NCI-H187 treated with DMSO at 0.1 percent for 48 hours (cell line): ENCODE results near the gene NPDC1.

Source experiments
- DNase-seq: peaks from one replicate; lab custom pipeline; 2025; lab: John Stamatoyannopoulos, UW

The NPDC1 gene

DNA sequence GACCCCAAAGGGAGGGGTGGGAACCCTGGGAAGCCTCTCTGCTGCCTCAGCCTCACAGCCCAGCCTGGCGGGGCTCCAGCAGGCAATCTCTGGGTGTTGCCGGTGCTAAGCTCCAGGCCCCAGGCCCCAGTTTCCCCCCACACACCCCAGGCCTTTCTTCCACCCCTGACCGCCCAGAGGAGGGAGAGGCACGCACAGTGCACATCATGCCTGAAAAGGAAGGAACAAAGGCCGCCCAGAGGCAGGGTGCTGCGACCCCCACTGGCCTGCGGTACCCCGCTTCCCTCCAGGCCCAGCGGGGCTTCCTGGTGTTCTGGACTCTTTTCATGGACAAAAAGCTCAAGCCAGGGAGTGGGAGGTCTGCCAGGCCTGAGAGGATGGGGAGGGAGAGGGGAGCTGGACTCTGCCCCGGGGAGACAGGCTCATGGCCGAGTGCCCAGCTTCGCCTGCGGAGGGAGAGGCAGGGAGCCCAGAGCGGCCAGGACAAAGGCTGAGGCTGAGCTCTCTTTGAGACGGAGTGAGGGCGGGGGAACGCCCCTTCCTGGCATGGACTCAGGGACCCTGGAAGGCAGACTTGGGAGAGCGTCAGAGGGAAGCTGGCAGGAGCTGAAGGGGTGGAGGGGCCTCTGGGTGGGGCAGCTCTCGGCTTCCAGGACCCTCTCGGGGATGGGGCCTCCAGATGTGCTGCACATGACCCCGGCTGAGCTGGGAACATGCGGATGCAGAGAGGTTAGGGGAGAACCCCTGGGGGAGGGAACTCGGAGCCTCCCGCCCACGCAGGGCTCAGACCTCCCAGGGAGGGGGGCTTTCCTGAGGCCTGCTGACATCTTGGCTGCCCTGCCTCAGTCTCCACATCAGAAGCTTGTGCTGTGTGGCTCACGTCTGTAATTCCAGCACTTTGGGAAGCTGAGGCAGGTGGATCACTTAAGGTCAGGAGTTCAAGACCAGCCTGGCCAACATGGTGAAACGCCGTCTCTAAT is 9.7 kb upstream of the NPDC1 start:
- DNase-seq, result no peak

DNA sequence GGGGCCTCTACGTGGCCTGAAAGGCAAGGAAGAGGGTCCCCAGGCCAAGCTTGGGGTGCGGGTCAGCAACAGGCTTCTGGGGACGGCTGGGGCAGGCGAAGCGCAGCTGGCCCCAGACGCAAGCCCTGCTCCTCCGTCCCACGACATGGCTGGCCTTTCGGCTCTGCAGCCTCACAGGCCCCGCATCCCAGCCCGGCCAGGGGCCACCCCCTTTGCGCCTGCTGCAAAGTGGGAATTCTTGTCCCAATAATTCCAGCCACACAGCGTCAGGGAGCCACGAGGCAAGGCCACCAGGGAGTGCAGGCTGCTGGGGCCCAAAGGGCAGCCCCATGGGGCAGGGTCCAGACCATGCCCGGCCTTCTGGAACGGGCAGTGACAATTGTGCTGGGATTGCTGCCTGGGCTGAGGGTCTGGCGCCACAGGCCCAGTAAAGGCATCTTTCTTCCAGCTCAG is 9.0 kb upstream of the NPDC1 start:
- no peak for DNase-seq

DNA sequence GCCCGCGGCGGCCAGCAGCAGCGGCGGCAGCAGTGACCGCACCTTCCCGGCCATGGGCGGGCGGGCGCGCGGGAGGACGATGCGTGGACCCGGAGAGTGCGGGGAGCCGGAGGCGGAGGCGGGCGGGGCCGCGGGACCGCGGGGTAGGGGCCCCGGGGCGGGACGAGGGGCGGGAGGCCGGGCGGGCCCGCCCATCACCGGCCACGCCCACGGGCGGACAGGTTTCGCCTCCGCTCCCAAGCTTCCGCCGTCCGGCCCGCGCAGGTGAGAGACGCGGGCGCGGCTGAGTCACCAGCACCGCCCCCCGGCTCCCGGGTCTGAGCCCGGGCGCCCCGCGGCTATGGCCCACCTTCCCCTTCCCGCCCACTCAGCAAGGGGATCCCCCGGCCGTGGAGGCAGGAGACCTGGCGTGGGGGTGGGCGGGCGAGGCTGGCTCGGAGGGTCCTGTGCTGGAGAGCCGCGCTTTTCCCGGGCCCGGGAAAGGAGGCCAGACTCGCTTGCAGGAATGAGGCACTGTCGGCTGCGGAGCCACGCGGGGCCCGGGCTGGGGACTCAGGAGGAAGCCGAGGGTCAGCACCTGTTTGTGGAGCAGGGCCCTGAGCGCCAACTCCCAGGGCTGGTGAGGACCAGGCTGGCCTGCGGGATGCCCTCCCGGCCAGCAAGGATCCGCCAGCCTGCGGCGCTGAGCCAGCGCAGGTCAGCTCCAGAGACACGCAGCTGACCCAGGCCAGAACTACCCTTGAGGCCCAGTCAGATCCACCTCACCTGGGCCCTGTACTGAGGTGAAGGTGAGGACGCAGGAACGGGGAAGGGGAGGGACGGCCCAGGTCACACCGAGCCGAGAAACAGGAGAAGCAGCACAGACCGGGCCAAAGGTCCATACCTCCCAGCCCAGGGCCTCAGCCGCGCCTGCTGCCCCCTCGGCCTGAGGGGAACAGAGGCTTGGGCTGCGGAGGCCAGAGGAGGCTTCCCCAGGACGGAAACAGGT is 8.3 kb upstream of the NPDC1 start, which contains the start of gene ENTPD2:
Gene ENTPD2 (minus strand): TSS at position 118 of the 988 bp plus-strand sequence. CDS start 64 bp downstream, at position 54.
- DNase-seq, result no peak

DNA sequence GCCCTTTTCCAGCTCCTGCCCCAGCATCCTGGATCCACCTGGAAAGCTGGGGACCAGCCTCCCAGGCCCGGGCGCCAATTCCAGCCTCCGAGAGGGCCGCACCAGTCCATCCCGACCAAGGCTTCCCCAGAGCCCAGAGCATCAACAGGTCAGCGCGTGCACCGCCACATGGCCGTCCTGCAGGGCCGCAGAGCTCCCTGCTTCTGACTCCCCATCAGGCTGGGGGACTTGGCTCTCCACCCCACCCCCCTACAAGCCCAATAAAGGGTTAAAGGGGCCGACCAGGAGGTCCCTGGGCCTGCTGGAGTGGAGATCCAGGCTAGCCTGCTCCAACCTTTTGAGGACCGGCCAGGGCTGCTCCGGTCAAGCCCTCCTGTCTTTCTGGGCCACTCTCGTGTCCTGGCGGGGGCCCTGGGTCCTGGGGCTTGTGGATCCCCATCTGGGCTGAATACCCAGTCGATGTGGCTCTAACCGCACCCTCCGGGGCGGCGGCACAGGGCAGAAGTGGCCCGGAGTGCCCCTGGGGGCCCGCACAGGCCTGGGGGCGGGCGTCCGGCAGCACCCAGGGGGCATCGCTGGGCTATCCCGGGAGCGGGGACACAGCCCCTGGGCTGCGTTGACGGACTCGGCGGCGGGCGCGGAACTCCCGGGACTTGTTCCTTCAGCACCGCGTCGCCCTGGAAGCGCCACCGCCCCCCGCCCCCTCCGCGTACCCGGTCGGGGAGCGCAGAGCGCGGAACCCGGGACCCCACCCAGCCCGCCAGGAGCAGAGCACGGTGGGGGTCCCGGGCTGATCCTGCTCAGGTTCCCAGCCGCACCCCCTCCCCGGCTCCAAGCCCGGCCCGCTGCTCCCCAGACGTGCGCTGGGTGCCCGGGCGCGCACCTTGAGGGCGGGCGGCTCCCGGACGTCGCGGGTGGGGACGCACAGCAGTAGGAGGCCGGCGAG is 7.3 kb upstream of the NPDC1 start:
- DNase-seq, result no peak

- DNase-seq, result no peak
These were observed 6.3 kb upstream of the NPDC1 start for GRCh38 chr9:137052293-137052692.

GRCh38 chr9:137051145-137051724 is 5.3 kb upstream of the NPDC1 start:
- DNase-seq, result no peak

DNA sequence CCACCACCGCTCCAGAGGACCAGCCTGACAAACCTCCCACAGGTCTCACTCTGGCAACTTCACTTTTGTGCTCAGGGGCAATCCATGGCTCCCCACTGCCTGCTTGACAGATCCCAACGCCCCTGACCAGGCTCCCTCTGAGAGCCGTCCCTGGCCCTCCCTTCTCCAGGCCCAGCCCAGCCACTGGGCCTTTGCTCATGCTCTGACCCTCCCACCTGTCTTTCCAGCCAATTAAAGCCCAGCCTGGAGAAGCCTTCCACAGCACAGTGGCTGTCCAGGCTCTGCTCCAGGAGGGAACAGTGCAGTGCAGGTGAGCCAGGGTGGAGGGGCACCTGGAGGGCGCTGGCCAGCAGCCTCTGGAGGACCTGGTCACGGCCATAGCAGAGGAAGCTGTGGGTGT is 4.6 kb upstream of the NPDC1 start:
- DNase-seq, result no peak

GRCh38 chr9:137049544-137050449 is 3.8 kb upstream of the NPDC1 start:
- no peak for DNase-seq

DNA sequence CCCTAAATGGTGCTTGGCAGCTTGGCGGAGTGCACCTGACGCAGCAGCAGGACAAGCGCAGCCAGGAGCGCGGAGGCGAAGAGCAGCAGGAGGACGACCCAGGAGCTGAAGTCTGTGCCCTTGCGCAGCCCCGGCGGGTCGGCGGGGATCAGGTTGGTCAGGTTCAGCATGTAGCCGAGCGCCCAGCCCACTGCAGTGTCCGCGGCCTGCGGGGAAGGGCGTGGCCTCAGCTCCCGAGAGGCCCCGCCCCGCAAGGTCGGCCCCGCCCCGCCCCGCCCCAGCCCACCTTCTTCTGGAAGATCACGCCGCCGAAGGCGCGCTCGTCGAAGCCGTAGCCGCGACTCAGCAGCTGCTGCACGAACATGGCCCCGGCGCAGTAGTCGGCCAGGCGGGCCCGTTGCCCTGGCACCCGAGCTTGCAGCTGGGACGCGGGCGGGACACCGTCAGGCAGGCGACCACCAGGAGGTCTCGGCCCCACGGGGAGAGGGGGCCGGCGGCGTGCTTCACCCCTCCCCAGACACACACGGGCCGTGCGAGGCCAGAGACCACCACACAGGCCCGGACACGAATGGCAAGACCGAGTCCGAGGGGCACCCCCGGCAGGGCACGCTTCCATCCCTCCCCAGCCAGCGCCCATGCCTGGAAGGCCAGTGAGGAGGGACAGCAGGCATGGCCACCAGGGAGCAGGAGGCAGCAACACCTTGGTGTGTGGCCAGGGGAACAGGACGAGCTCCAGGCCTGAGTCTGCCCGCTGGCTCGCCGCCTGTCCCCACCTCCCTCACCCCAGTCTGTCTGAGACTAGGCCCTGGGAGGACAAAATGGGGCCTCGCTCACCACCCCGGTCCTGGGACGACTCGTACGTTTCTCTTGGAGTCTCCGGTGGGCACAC is 2.9 kb upstream of the NPDC1 start:
- DNase-seq, result no peak

- DNase-seq, result no peak
These were observed 486 bp downstream of the NPDC1 start for GRCh38 chr9:137045294-137046087.

DNA sequence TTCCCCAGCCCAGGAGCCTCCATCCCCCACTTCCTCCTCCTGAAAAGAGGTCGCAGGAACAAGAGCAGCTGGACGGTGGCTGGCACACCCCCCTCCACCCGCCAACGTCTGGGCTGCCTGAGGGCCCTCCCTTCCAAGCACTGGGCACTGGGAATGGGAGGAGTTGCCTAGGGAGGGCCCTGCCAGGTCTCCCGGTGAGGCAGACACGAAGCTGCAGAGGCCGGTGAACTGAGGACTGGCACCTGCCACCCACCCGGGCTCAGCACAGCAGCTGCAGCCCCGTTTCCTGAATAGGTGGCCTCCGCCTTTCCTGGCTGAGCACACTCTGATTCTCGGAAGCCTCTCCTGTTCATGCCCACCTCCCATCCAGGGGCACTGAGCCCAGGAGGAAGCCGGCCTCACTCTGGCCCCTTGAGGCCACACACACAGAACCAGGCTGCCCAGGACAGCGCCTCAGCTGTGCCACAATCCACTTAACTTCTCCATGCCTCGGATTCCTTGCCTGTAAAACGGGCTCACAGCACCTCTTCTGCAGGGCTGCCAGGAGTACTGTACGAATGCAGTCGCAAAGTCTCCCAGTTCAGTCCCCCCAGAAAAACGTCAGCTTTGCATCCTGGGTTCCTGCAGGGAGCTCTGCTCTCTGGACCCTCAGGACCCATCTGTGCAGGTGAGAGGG is 1.3 kb downstream of the NPDC1 start:
- DNase-seq, result no peak

- no peak for DNase-seq
These were observed 1.9 kb downstream of the NPDC1 start for GRCh38 chr9:137044037-137044436.

- DNase-seq, result no peak
These were observed 2.9 kb downstream of the NPDC1 start for GRCh38 chr9:137042751-137043727.

DNA sequence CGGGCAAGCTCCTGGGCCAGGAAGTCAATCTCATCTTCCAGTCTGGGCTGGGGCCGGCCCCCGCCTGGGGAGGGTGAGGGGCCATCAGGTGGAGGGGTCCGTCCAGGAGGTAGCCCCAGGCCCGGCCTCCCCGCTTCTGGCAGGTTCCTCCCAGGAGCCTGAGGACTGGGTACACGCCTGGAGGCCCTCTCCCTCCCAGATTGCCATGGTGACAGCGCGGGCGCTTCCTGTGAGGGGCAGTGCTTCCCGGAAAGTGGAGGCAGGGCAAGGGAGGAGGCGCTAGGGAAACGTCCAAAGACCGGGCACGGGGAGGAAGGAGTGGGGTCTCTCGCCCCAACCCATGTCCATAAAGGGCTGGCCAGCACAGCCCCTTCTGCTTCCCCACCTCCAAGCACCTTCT is 4.9 kb downstream of the NPDC1 start:
- DNase-seq, result no peak

GRCh38 chr9:137040568-137040967 is 5.4 kb downstream of the NPDC1 start:
- DNase-seq, result no peak
